ENCODE measurements around the gene KCNIP2. TPM values are rescaled to one million over a fixed set of nuclear protein-coding genes. Genes with fewer than 3 reads are reported as not detected.

KCNIP2 gene
- total RNA-seq, 1 experiment from 2014 or later = 4.3 TPM

DNA sequence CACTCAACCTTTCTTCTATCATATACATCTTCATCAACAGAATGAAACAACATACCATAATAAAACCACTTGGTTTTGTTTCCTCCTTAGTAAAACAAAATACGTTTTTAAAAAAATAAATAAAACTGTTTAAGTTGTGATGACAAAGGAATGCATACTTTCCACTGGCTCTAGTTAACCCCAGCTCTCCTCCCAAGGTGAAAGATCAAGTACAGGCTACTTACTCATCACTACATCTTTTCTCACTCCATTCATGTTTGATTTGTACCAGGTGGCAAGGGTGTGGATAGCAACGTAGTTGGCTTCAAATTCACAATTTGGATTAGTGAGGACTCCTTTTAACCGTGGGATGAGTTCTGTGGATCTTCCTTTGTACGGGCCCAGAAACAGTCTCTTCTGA is 40.1 kb downstream of the KCNIP2 start:
- in situ Hi-C loops (cut with HindIII; ENCODE audit: low pct_unique_long_range_greater_than_20kb, low sequenced_read_pairs) = no loop called here
- Histone ChIP-seq H3K4me1 (ENCODE audit: control insufficient read depth, insufficient read depth, low read length) (no peaks in the 10 kb centered on the region), H3K4me3 (ENCODE audit: low read depth in 2 of 2, low read length in 2 of 2) (no peak overlapping the region), H3K27ac (ENCODE audit: low read length) (no peak overlapping the region), H3K36me3 (ENCODE audit: control insufficient read depth, insufficient read depth, low read length) (peaks cover 54% of the 10 kb centered on the region), H3K9me3 (ENCODE audit: control insufficient read depth, insufficient read depth, low read depth, low read length) (no peaks in the 10 kb centered on the region), H3K27me3 (ENCODE audit: control insufficient read depth, insufficient read depth, low read length) (no peaks in the 10 kb centered on the region)
- DNase-seq (ENCODE audit: low read depth, low spot score) (no peak), ATAC-seq (no peak)
- ChIA-PET CTCF (interaction anchor here (0.7 kb wide), 1 partner anchor 13 kb away, joined by 5 read pairs; no protein-coding TSS in a partner anchor), POLR2A (interaction anchor here (0.9 kb wide), 1 partner anchor 48 kb away, joined by 11 read pairs; no protein-coding TSS in a partner anchor)
- no TSS peak for BruUV-seq (replicated peaks)
- TF ChIP-seq, protein P1, sequence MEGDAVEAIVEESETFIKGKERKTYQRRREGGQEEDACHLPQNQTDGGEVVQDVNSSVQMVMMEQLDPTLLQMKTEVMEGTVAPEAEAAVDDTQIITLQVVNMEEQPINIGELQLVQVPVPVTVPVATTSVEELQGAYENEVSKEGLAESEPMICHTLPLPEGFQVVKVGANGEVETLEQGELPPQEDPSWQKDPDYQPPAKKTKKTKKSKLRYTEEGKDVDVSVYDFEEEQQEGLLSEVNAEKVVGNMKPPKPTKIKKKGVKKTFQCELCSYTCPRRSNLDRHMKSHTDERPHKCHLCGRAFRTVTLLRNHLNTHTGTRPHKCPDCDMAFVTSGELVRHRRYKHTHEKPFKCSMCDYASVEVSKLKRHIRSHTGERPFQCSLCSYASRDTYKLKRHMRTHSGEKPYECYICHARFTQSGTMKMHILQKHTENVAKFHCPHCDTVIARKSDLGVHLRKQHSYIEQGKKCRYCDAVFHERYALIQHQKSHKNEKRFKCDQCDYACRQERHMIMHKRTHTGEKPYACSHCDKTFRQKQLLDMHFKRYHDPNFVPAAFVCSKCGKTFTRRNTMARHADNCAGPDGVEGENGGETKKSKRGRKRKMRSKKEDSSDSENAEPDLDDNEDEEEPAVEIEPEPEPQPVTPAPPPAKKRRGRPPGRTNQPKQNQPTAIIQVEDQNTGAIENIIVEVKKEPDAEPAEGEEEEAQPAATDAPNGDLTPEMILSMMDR (IDR thresholded peaks at IDR 0.05) = no peak
- TF ChIP-seq POLR2AphosphoS5 (IDR thresholded peaks at IDR 0.05; ENCODE audit: low read depth, low read length) (no peak), TCF7L2 (IDR thresholded peaks at IDR 0.05; ENCODE audit: low read depth, low read length) (no peak), SIN3A (IDR thresholded peaks at IDR 0.05; ENCODE audit: borderline replicate concordance, insufficient read depth, low read depth, low read length) (no peak), REST (IDR thresholded peaks at IDR 0.05; ENCODE audit: insufficient read depth in 1 of 2, low read depth in 2 of 2, low read length in 1 of 2) (no peak)
- intact Hi-C loops (cut with micrococcal nuclease; ENCODE audit: unreplicated experiment) = no loop called here

DNA sequence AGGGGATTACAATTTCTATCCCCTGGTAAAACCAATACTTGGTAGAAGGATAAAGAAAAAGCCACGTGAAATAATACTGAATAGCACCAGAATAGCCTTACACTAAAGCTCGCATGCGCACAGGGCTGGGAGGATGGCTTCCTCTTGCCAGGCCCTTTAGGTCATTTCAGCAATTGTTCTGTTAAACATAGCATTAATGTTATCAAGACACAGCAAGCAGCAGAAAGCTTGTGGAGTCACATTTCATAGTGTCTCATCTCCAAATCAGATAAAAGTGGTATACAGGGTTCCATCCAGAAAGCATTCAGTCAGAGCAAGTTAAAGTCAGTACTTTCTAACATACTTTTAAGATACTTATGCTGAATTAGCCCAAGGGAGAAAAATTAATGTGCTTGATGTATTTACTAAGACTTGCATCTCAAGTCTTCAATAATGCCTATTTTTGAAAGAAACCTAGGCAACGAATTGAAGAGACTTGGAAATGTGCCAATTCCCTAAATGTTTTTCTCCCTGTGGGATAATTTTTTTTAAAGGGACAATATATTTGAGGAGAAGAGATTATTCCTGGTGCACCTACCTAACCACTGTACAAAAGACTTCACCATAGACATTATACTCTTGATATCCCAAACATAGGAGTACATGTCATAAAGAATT is 46.1 kb downstream of the KCNIP2 start:
- CTCF ChIA-PET = interaction anchor here (0.9 kb wide), 1 partner anchor 16 kb away, joined by 4 read pairs; no protein-coding TSS in a partner anchor
- H3K27me3 ChIP-seq (ENCODE audit: control insufficient read depth, insufficient read depth, low read length) = no peaks in the 10 kb centered on the region
- in situ Hi-C loops (cut with HindIII; ENCODE audit: low pct_unique_long_range_greater_than_20kb, low sequenced_read_pairs) (no loop called here), intact Hi-C loops (cut with micrococcal nuclease; ENCODE audit: unreplicated experiment) (no loop called here)
- no peaks in the 10 kb centered on the region for H3K9me3 ChIP-seq (ENCODE audit: control insufficient read depth, insufficient read depth, low read depth, low read length)
- peaks cover 64% of the 10 kb centered on the region for H3K36me3 ChIP-seq (ENCODE audit: control insufficient read depth, insufficient read depth, low read length)
- H3K4me1 ChIP-seq (ENCODE audit: control insufficient read depth, insufficient read depth, low read length) = no peaks in the 10 kb centered on the region
- TF ChIP-seq REST (IDR thresholded peaks at IDR 0.05; ENCODE audit: insufficient read depth in 1 of 2, low read depth in 2 of 2, low read length in 1 of 2) (no peak), POLR2AphosphoS5 (IDR thresholded peaks at IDR 0.05; ENCODE audit: low read depth, low read length) (no peak), SIN3A (IDR thresholded peaks at IDR 0.05; ENCODE audit: borderline replicate concordance, insufficient read depth, low read depth, low read length) (no peak), TCF7L2 (IDR thresholded peaks at IDR 0.05; ENCODE audit: low read depth, low read length) (no peak)
- TF ChIP-seq, protein P1 (IDR thresholded peaks at IDR 0.05) = no peak
- POLR2A ChIA-PET = no interaction called here
- H3K27ac ChIP-seq (ENCODE audit: low read length) = no peak overlapping the region
- no peak overlapping the region for H3K4me3 ChIP-seq (ENCODE audit: low read depth in 2 of 2, low read length in 2 of 2)
- DNase-seq (ENCODE audit: low read depth, low spot score) = no peak
- BruUV-seq (replicated peaks) = TSS peak; percentile 25
- ATAC-seq = no peak

Measured in Panc1 (cell line).